SK-N-SH (cell line): ENCODE measurements around the gene OGDH. TPM values are rescaled to one million over a fixed set of nuclear protein-coding genes. Genes with fewer than 3 reads are reported as not detected.

ENCODE experiments used
- CTCF ChIA-PET: fragments of 300-600, 350-600 bp; formaldehyde crosslinking; extraction: SDS; loops from one replicate; lab custom pipeline; 2021; lab: Yijun Ruan, JAX
- POLR2A ChIA-PET: fragments of 350-600 bp; sonication (Branson Sonifier 250); formaldehyde crosslinking; extraction: SDS; loops from one replicate; lab custom pipeline; 2020; ENCODE audit warnings: antibody characterized with exemption, inconsistent platforms; lab: Yijun Ruan, JAX
- DNase-seq: peaks from one replicate; pipeline ENCODE4 v3.0.0; 2012
- H2AFZ ChIP-seq: fragments of 200-600 bp; sonication (generic); 2 replicates; pipeline ENCODE4 v1.8.1; 2016; ENCODE audit warnings: antibody characterized with exemption, mild to moderate bottlenecking, low read depth
- H3F3A ChIP-seq: fragments of 200-600 bp; sonication (generic); replicated peaks from 2 replicates; pipeline ENCODE3; 2016; ENCODE audit warnings: antibody characterized with exemption, mild to moderate bottlenecking; ENCODE audit not compliant: insufficient read depth
- H3K27ac ChIP-seq, 2 experiments: fragments of 200-500 bp in 1 of 2; fragments of 200-600 bp in 1 of 2; sonication (Bioruptor generic) in 1 of 2; sonication (generic), shearing (Covaris generic) in 1 of 2; 2 replicates each; pipeline versions ENCODE4 v1.5.1 to v1.6.1; 2014 to 2016; ENCODE audit warnings: low read depth in 2 of 2, inconsistent platforms in 1 of 2, low read length in 1 of 2, mild to moderate bottlenecking in 1 of 2, mixed read lengths in 1 of 2
- H3K27me3 ChIP-seq: fragments of 200-600 bp; sonication (generic), shearing (Covaris generic); 2 replicates; pipeline ENCODE4 v1.6.1; 2016; ENCODE audit warnings: mixed run types; ENCODE audit not compliant: insufficient read depth
- H3K36me3 ChIP-seq, 2 experiments: fragments of 200-500 bp in 1 of 2; fragments of 200-600 bp in 1 of 2; sonication (Bioruptor generic) in 1 of 2; sonication (generic) in 1 of 2; replicated peaks in 1 of 2; 2 replicates each; pipeline versions ENCODE3 to v1.5.1; 2014 to 2016; ENCODE audit warnings: low read length in 1 of 2, mild to moderate bottlenecking in 1 of 2; ENCODE audit not compliant: insufficient read depth in 2 of 2, control insufficient read depth in 1 of 2
- H3K4me1 ChIP-seq, 2 experiments: fragments of 200-500 bp in 1 of 2; fragments of 200-600 bp in 1 of 2; sonication (Bioruptor generic) in 1 of 2; sonication (generic), shearing (Covaris generic) in 1 of 2; 2 replicates each; pipeline versions ENCODE4 v1.5.1 to v1.6.1; 2014 to 2016; ENCODE audit warnings: low read depth in 1 of 2, low read length in 1 of 2, mixed run types in 1 of 2; ENCODE audit not compliant: insufficient read depth in 2 of 2, control insufficient read depth in 1 of 2
- H3K4me2 ChIP-seq: fragments of 200-600 bp; sonication (generic), shearing (Covaris generic); 2 replicates; pipeline ENCODE4 v1.6.1; 2017; ENCODE audit warnings: mixed run types
- H3K4me3 ChIP-seq, 2 experiments: fragments of 200-500 bp in 1 of 2; fragments of 200-600 bp in 1 of 2; sonication (Bioruptor generic) in 1 of 2; sonication (generic), shearing (Covaris generic) in 1 of 2; 2 replicates each; pipeline versions ENCODE4 v1.5.1 to v1.8.1; 2014 to 2016; ENCODE audit warnings: low read depth in 2 of 2, inconsistent platforms in 1 of 2, low read length in 1 of 2, mild to moderate bottlenecking in 1 of 2, mixed read lengths in 1 of 2, moderate library complexity in 1 of 2
- H3K79me2 ChIP-seq: fragments of 200-600 bp; sonication (generic); 2 replicates; pipeline ENCODE4 v1.8.1; 2017; ENCODE audit warnings: mild to moderate bottlenecking; ENCODE audit not compliant: insufficient read depth
- H3K9ac ChIP-seq: fragments of 200-600 bp; sonication (generic); 2 replicates; pipeline ENCODE4 v1.6.1; 2017; ENCODE audit warnings: mixed run types
- H3K9me2 ChIP-seq: fragments of 200-600 bp; sonication (generic); 2 replicates; pipeline ENCODE4 v1.6.1; 2017; ENCODE audit warnings: mixed run types
- H3K9me3 ChIP-seq: fragments of 200-600 bp; sonication (generic); 2 replicates; pipeline ENCODE4 v1.6.1; 2017; ENCODE audit warnings: mixed run types, mild to moderate bottlenecking, moderate library complexity
- H4K20me1 ChIP-seq: fragments of 200-600 bp; sonication (generic); 2 replicates; pipeline ENCODE4 v1.6.1; 2017; ENCODE audit warnings: mild to moderate bottlenecking, mixed run types; ENCODE audit not compliant: insufficient read depth
- ELF1 ChIP-seq: IDR thresholded peaks from 2 replicates; pipeline ENCODE4 v1.4.0; 2012
- FOXM1 ChIP-seq: IDR thresholded peaks from 2 replicates; pipeline ENCODE4 v1.4.0; 2012; ENCODE audit warnings: low read depth, mild to moderate bottlenecking
- RFX5 ChIP-seq: IDR thresholded peaks from 2 replicates; pipeline ENCODE4 v1.6.1; 2012; ENCODE audit warnings: mild to moderate bottlenecking, improper control_type of control experiment, low read length
- SMC3 ChIP-seq: IDR thresholded peaks from 2 replicates; pipeline ENCODE4 v1.6.1; 2012; ENCODE audit warnings: low read depth, low read length, improper control_type of control experiment
- WGBS: methylation state at CpG from one replicate; pipeline ENCODE4 v1.1.6; 2017; ENCODE audit warnings: low lambda C conversion rate; 5-methylcytosine and 5-hydroxymethylcytosine counted together
- polyA plus RNA-seq, 3 experiments: library from polyadenylated mRNA; depleted of rRNA; stranded (reverse); fragments of >200 nt; gene quantifications; 2 replicates each; pipeline ENCODE4 v1.2.3, GENCODE V29; 2012
- TF ChIP-seq, protein P1 (sequence below): fragments of 200-600 bp; sonication (generic); IDR thresholded peaks from 2 replicates; pipeline ENCODE4 v1.6.1; 2017; ENCODE audit warnings: antibody characterized with exemption, mild to moderate bottlenecking, moderate library complexity
- TF ChIP-seq, protein P2 (sequence below): IDR thresholded peaks from 2 replicates; pipeline ENCODE4 v1.6.1; 2012; ENCODE audit warnings: mild to moderate bottlenecking, low read depth, low read length, moderate library complexity

Gene OGDH
- polyA plus RNA-seq, 1 of the 3 experiments (the other 2 are of a cell fraction), result 69.4 TPM

DNA sequence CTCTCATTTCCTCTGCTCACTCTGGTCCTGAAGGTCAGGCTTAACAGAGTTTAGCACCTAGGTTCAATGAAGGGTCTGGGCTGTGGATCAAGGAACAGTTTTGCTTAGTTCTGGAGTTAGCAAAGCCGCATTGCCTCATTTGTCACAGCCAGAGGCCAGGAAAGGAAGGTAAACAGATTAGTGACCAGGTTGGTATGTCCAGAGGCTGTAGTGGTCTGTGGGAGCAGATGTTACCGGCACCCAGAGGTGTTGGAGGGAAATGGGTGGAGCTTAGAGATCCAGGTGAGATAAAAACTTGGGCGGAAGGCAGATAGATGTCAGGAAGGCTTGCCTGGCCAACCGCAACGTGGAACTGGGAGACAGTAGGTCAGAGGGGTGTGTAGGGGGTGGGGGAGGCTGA lies 105.6 kb downstream of the OGDH start:
- no peak overlapping the region for H3K9ac ChIP-seq

DNA sequence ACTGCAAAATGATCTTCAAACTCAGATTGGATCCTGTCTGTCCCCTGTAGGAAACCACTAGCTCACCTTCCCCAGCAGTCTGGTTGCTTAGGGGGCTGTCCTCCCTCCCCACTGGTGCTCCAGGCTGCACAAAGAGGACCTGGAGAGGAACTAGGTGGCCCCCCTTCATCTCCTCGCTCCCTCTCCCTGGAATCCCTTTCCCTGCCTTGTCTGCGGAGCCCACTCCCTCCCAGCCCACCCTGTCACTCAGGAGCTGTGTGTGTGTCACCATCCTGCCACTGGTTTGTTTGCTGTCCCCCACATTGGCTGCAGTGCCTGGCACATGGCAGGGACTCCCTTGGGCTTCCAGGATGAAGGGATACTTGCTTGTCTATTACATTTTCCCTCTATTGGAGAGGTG lies 106.7 kb downstream of the OGDH start:
- Histone ChIP-seq H3K9me2 (no peaks in the 10 kb centered on the region), H4K20me1 (no peaks in the 10 kb centered on the region), H2AFZ (no peak overlapping the region), H3K9me3 (no peaks in the 10 kb centered on the region), H3F3A (no peaks in the 10 kb centered on the region), H3K27ac (no peak overlapping the region), H3K9ac (no peak overlapping the region), H3K4me1 (no peaks in the 10 kb centered on the region; a peak in 1 of 4 replicates), H3K36me3 (peaks cover 0 to 16% of the 10 kb centered on the region in 2 experiments), H3K4me2 (no peak overlapping the region), H3K4me3 (no peak overlapping the region), H3K27me3 (no peaks in the 10 kb centered on the region), H3K79me2 (no peaks in the 10 kb centered on the region)
- CTCF ChIA-PET, result interaction anchor here (1.9 kb wide), 1 partner anchor 11 kb away, joined by 7 read pairs; no protein-coding TSS in a partner anchor
- POLR2A ChIA-PET, result no interaction called here
- DNase-seq, result no peak
- WGBS, result 85% methylated on average over 2 of the region's 2 CpGs
- no peak for TF ChIP-seq FOXM1

More for the DNA sequence above, 105.6 kb downstream of the OGDH start:
- Histone ChIP-seq H3K4me1 (no peaks in the 10 kb centered on the region; a peak in 1 of 4 replicates), H4K20me1 (no peaks in the 10 kb centered on the region), H3K9me3 (no peaks in the 10 kb centered on the region), H3K36me3 (peaks cover 0 to 26% of the 10 kb centered on the region in 2 experiments), H3F3A (no peaks in the 10 kb centered on the region), H3K4me2 (no peak overlapping the region), H3K79me2 (no peaks in the 10 kb centered on the region), H3K9me2 (no peaks in the 10 kb centered on the region), H3K27ac (no peak overlapping the region), H2AFZ (no peak overlapping the region), H3K4me3 (no peak overlapping the region), H3K27me3 (no peaks in the 10 kb centered on the region)
- ChIA-PET POLR2A (no interaction called here), CTCF (no interaction called here)
- TF ChIP-seq, protein P1, sequence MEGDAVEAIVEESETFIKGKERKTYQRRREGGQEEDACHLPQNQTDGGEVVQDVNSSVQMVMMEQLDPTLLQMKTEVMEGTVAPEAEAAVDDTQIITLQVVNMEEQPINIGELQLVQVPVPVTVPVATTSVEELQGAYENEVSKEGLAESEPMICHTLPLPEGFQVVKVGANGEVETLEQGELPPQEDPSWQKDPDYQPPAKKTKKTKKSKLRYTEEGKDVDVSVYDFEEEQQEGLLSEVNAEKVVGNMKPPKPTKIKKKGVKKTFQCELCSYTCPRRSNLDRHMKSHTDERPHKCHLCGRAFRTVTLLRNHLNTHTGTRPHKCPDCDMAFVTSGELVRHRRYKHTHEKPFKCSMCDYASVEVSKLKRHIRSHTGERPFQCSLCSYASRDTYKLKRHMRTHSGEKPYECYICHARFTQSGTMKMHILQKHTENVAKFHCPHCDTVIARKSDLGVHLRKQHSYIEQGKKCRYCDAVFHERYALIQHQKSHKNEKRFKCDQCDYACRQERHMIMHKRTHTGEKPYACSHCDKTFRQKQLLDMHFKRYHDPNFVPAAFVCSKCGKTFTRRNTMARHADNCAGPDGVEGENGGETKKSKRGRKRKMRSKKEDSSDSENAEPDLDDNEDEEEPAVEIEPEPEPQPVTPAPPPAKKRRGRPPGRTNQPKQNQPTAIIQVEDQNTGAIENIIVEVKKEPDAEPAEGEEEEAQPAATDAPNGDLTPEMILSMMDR, result no peak
- TF ChIP-seq SMC3, result no peak
- TF ChIP-seq, protein P2, sequence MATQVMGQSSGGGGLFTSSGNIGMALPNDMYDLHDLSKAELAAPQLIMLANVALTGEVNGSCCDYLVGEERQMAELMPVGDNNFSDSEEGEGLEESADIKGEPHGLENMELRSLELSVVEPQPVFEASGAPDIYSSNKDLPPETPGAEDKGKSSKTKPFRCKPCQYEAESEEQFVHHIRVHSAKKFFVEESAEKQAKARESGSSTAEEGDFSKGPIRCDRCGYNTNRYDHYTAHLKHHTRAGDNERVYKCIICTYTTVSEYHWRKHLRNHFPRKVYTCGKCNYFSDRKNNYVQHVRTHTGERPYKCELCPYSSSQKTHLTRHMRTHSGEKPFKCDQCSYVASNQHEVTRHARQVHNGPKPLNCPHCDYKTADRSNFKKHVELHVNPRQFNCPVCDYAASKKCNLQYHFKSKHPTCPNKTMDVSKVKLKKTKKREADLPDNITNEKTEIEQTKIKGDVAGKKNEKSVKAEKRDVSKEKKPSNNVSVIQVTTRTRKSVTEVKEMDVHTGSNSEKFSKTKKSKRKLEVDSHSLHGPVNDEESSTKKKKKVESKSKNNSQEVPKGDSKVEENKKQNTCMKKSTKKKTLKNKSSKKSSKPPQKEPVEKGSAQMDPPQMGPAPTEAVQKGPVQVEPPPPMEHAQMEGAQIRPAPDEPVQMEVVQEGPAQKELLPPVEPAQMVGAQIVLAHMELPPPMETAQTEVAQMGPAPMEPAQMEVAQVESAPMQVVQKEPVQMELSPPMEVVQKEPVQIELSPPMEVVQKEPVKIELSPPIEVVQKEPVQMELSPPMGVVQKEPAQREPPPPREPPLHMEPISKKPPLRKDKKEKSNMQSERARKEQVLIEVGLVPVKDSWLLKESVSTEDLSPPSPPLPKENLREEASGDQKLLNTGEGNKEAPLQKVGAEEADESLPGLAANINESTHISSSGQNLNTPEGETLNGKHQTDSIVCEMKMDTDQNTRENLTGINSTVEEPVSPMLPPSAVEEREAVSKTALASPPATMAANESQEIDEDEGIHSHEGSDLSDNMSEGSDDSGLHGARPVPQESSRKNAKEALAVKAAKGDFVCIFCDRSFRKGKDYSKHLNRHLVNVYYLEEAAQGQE, result no peak
- no peak for TF ChIP-seq ELF1
- TF ChIP-seq RFX5, result no peak
- no peak for DNase-seq
- 83% methylated on average over 5 of the region's 5 CpGs for WGBS
